ENCODE measurements around the gene C5.

- TF ChIP-seq POLR2A (IDR thresholded peaks at IDR 0.05; ENCODE audit: low read depth) (no peak), CTCF (IDR thresholded peaks at IDR 0.05) (no peak), POLR2AphosphoS5 (IDR thresholded peaks at IDR 0.05) (no peak), EP300 (IDR thresholded peaks at IDR 0.05) (no peak)
Measured at GRCh38 chr9:121082075-121082474, 32.0 kb upstream of the C5 start.
